Measurements from ENCODE around the gene ZNF320.

DNA sequence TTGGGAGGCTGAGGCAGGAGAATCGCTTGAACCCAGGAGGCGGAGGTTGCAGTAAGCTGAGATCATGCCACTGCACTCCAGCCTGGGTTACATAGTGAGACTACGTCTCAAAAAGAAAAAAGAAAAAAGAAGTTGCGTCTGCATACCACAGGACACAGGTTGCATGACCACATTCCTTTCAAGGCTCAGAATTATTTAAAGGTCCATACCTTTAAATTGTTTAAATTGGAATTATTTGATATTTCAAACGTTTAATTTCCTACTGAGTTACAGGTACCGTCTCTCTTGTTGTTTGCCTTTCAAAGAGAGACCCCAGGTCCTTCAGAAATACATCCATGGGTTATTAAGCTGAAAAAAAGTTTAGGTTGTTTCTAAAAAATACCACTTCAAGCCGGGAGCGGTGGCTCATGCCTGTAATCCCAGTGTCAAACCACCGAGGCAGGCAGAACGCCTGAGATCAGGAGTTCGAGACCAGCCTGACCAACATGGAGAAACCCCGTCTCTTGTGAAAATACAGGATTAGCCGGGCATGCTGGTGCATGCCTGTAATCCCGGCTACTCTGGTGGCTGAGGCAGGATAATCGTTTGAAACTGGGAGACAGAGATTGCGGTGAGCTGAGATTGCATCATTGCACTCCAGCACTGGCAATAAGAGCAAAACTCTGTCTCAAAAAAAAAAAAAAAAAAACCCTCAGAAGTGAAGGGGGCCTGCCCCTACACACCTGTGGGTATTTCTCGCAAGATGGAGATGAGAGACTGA lies 46.6 kb upstream of the ZNF320 start:
- TF ChIP-seq POLR2AphosphoS5 (IDR thresholded peaks at IDR 0.05; ENCODE audit: low read depth, low read length): no peak
- no peak for TF ChIP-seq PAX5 (IDR thresholded peaks at IDR 0.05; ENCODE audit: insufficient read depth, low read length, severe bottlenecking)
- no peak for TF ChIP-seq POLR2A (IDR thresholded peaks at IDR 0.05; ENCODE audit: low read depth, low read length)
